ENCODE results near the gene CSTPP1.

Gene CSTPP1

DNA sequence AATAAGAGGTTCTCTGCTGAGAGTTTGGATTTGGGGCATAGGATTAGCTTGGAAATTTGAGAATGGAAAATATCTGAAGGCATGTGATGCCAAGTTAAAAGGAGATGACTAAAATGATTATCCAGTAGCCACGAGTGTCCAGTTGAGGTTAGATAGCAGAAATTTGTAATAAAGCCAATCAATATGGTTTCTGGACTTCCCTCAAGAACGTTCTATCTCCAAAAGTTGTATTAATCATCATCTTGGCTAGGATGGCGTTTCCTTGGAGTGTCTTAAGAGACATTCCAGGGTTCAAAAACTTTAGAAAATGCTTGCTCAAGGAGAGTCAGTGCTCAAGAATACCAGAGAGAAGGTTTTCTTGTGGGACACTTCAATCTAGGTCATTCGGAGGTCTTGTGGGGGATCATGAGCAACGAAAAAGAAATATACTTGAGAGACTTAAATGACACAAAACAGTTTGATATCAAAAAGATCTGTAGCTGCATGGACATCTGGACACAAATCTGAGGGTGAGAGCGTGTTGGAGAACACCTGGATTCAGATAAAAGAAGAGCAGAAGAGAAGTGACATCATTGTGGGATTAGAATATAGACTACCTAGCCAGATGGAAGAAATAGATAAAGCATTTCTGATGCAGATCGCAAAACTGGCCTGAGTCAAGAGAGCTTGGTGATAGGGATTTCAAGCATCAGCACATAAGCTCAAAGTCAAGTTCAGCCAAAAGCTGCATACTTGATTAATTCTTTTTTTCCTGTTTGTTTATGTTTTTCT is 142.4 kb downstream of the CSTPP1 start:
- no peak for TF ChIP-seq TAF1 (IDR thresholded peaks at IDR 0.05; ENCODE audit: borderline replicate concordance, insufficient read depth, low read length)
- no peak for TF ChIP-seq POLR2AphosphoS5 (IDR thresholded peaks at IDR 0.05; ENCODE audit: low read depth, low read length)
- no peak for TF ChIP-seq FOXP2 (optimal IDR thresholded peaks at IDR 0.05; ENCODE audit: borderline replicate concordance, extremely low read depth, extremely low read length, insufficient read depth)
- TF ChIP-seq, protein P1, sequence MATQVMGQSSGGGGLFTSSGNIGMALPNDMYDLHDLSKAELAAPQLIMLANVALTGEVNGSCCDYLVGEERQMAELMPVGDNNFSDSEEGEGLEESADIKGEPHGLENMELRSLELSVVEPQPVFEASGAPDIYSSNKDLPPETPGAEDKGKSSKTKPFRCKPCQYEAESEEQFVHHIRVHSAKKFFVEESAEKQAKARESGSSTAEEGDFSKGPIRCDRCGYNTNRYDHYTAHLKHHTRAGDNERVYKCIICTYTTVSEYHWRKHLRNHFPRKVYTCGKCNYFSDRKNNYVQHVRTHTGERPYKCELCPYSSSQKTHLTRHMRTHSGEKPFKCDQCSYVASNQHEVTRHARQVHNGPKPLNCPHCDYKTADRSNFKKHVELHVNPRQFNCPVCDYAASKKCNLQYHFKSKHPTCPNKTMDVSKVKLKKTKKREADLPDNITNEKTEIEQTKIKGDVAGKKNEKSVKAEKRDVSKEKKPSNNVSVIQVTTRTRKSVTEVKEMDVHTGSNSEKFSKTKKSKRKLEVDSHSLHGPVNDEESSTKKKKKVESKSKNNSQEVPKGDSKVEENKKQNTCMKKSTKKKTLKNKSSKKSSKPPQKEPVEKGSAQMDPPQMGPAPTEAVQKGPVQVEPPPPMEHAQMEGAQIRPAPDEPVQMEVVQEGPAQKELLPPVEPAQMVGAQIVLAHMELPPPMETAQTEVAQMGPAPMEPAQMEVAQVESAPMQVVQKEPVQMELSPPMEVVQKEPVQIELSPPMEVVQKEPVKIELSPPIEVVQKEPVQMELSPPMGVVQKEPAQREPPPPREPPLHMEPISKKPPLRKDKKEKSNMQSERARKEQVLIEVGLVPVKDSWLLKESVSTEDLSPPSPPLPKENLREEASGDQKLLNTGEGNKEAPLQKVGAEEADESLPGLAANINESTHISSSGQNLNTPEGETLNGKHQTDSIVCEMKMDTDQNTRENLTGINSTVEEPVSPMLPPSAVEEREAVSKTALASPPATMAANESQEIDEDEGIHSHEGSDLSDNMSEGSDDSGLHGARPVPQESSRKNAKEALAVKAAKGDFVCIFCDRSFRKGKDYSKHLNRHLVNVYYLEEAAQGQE (IDR thresholded peaks at IDR 0.05; ENCODE audit: insufficient read depth in 1 of 2, low read depth in 2 of 2, low read length in 2 of 2) = no peak
- no peak for TF ChIP-seq SIN3A (IDR thresholded peaks at IDR 0.05; ENCODE audit: borderline replicate concordance, insufficient read depth, low read length)

DNA sequence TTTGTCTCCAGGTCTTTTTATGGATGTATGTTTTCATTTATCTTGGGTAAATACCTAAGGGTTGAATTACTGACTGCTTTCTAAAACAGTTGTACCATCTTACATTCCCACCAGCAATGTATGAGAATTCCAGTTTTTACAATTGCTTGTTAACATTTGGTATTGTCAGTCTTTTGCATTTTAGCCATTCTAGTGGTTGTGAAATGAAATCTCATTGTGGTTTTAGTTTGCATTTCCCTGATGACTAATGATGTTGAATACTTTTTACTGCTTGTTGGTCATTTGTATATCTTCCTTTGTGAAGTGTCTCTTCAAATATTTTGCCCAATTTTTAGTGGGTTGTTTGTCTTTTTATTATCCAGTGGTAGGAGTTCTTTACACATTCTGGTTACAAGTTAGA is 147.4 kb downstream of the CSTPP1 start:
- TF ChIP-seq, protein P1 (IDR thresholded peaks at IDR 0.05; ENCODE audit: insufficient read depth in 1 of 2, low read depth in 2 of 2, low read length in 2 of 2) = no peak
- TF ChIP-seq SIN3A (IDR thresholded peaks at IDR 0.05; ENCODE audit: borderline replicate concordance, insufficient read depth, low read length) = no peak
- no peak for TF ChIP-seq TAF1 (IDR thresholded peaks at IDR 0.05; ENCODE audit: borderline replicate concordance, insufficient read depth, low read length)
- no peak for TF ChIP-seq POLR2AphosphoS5 (IDR thresholded peaks at IDR 0.05; ENCODE audit: low read depth, low read length)
- no peak for TF ChIP-seq FOXP2 (optimal IDR thresholded peaks at IDR 0.05; ENCODE audit: borderline replicate concordance, extremely low read depth, extremely low read length, insufficient read depth)

DNA sequence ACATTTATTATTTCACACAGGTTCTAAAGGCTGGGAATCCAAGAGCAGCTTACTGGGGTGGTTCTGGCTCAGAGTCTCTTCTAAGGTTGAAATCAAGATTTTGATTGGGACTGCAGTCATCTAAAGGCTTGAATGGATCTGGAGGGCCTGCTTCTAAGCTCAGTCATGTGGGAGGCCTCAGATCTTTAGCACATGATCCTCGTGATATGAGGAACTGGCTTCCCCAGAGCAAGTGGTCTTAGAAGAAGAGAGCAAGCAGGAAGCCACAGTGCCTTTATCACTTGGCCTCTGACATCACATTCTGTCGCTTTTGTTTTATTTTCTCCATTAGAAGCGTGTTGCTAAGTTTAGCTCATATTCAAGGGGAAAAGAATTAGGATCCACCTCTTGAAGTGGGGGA is 151.2 kb downstream of the CSTPP1 start:
- TF ChIP-seq POLR2AphosphoS5 (IDR thresholded peaks at IDR 0.05; ENCODE audit: low read depth, low read length) (no peak), FOXP2 (optimal IDR thresholded peaks at IDR 0.05; ENCODE audit: borderline replicate concordance, extremely low read depth, extremely low read length, insufficient read depth) (no peak), SIN3A (IDR thresholded peaks at IDR 0.05; ENCODE audit: borderline replicate concordance, insufficient read depth, low read length) (no peak), TAF1 (IDR thresholded peaks at IDR 0.05; ENCODE audit: borderline replicate concordance, insufficient read depth, low read length) (no peak)
- TF ChIP-seq, protein P1 (IDR thresholded peaks at IDR 0.05; ENCODE audit: insufficient read depth in 1 of 2, low read depth in 2 of 2, low read length in 2 of 2) = no peak

DNA sequence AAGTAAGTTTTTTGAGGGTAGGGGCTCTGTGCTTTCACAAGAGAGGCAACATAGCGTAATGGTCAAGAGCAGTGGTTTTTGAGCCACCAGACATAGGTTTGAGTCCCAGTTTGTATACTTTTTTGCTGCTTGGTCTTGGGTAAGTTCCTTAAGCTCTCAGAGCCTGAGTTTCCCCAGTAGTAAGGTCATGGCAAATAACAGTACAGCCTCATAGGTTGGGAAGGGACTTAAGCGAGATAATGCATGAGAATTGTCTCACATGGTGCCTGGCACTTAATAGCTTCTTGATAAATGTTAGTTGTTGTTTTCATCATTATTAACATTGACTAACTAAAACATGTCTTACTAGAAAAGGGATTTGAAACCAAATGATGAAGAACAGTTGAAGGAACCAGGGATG is 157.0 kb downstream of the CSTPP1 start:
- TF ChIP-seq, protein P1 (IDR thresholded peaks at IDR 0.05; ENCODE audit: insufficient read depth in 1 of 2, low read depth in 2 of 2, low read length in 2 of 2) = no peak
- TF ChIP-seq SIN3A (IDR thresholded peaks at IDR 0.05; ENCODE audit: borderline replicate concordance, insufficient read depth, low read length) = no peak
- no peak for TF ChIP-seq TAF1 (IDR thresholded peaks at IDR 0.05; ENCODE audit: borderline replicate concordance, insufficient read depth, low read length)
- no peak for TF ChIP-seq POLR2AphosphoS5 (IDR thresholded peaks at IDR 0.05; ENCODE audit: low read depth, low read length)
- no peak for TF ChIP-seq FOXP2 (optimal IDR thresholded peaks at IDR 0.05; ENCODE audit: borderline replicate concordance, extremely low read depth, extremely low read length, insufficient read depth)

All from PFSK-1 (cell line).